ENCODE data around the gene TAMALIN.

Gene TAMALIN

GRCh38 chr12:52062167-52063081 is 55.7 kb downstream of the TAMALIN start:
- DNase-seq (ENCODE audit: low read depth): no peak
- no peak for TF ChIP-seq CTCF (conservative IDR thresholded peaks at IDR 0.05; ENCODE audit: control insufficient read depth, insufficient read depth, low read depth, low read length)
- H3K4me3 ChIP-seq (ENCODE audit: control insufficient read depth, low read depth, low read length): no peak overlapping the region

GRCh38 chr12:52063082-52063924 is 56.6 kb downstream of the TAMALIN start:
- DNase-seq (ENCODE audit: low read depth): no peak
- TF ChIP-seq CTCF (conservative IDR thresholded peaks at IDR 0.05; ENCODE audit: control insufficient read depth, insufficient read depth, low read depth, low read length): no peak
- H3K4me3 ChIP-seq (ENCODE audit: control insufficient read depth, low read depth, low read length): no peak overlapping the region

DNA sequence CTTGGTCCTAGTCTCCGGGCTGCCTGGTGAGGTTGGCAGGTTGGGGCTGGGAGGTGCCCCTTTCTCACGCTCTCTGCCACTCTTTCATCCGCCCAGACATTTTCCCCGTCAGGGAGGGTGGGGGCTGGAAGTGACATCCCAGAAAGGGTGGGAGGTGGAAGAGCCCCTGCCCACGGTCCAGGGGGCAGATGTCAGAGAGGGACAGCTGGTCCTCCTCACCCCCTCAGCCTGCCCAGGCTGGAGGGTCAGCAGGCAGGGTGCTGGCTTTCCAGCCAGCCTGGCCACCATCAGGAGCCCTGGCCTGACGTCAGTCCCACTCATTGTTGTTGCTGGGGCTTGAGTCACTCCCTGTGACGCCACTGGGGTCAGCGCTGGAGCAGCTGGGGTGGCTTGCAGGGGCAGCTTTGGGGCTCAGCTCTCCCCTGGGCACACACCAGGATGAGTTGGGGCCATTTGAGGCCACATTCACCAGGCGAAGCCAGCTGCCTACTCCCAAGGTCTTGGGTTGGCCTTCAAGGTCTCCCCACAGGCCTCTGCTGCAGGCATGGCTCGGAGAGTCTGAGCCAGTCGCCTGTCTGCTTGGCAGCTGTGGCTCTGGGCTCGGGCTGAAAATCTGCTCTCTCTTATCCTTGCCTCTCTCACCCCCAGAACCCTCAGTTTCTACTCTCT is 57.4 kb downstream of the TAMALIN start:
- peak; percentile 94 for DNase-seq (ENCODE audit: low read depth)
- H3K4me3 ChIP-seq (ENCODE audit: control insufficient read depth, low read depth, low read length): no peak overlapping the region
- TF ChIP-seq CTCF (conservative IDR thresholded peaks at IDR 0.05; ENCODE audit: control insufficient read depth, insufficient read depth, low read depth, low read length): no peak
